GM12878 (cell line): ENCODE data around the gene ZNF668. TPM values are rescaled to one million over a fixed set of nuclear protein-coding genes. Genes with fewer than 3 reads are reported as not detected.
A peak's percentile ranks its signal among the peaks of the same experiment; 100 is the strongest.

Experiments
- ATAC-seq: fragments of 200-7000 bp; cut with Tn5 transposase; 3 replicates; pipeline ENCODE4 v1.9.1; 2020; ENCODE audit warnings: mild to moderate bottlenecking, moderate library complexity
- BruUV-seq: library from RNA; stranded (reverse); fragments of 400-500 nt; replicated peaks from 2 replicates; lab custom pipeline; 2021; lab: Mats Ljungman, UMichigan
- CTCF ChIA-PET: fragments of 300-600 bp; sonication (Branson Sonifier 250); formaldehyde crosslinking; extraction: SDS; loops from one replicate; lab custom pipeline; 2021; ENCODE audit warnings: inconsistent platforms; lab: Yijun Ruan, JAX
- POLR2A ChIA-PET: fragments of 350-600 bp; formaldehyde crosslinking; extraction: SDS; loops from one replicate; lab custom pipeline; 2021; ENCODE audit warnings: inconsistent platforms; lab: Charles Lee
- RAD21 ChIA-PET: fragments of 300-600 bp; sonication (Branson Sonifier 250); formaldehyde crosslinking; loops from one replicate; lab custom pipeline; 2023; ENCODE audit warnings: antibody characterized with exemption; ENCODE audit not compliant: unreplicated experiment; lab: Charles Lee
- SMC1A ChIA-PET: fragments of 300-600 bp; sonication (Branson Sonifier 250); formaldehyde crosslinking; loops from one replicate; lab custom pipeline; 2023; ENCODE audit not compliant: unreplicated experiment, uncharacterized antibody; lab: Charles Lee
- DNase-seq: peaks from one replicate; pipeline ENCODE4 v3.0.0-alpha.2; 2011; ENCODE audit warnings: low read depth, low spot score
- FAIRE-seq: peaks from 3 replicates; lab custom pipeline; 2011; peaks lifted over from hg19 to GRCh38; lab: Jason Lieb, UNC
- H2AFZ ChIP-seq: 2 replicates; pipeline ENCODE4 v1.6.0; 2011; ENCODE audit warnings: low read depth, low read length, control low read depth; ENCODE audit not compliant: control insufficient read depth
- H3K27ac ChIP-seq: 2 replicates; pipeline ENCODE4 v1.5.1; 2011; ENCODE audit warnings: control low read depth; ENCODE audit not compliant: control insufficient read depth, insufficient read depth
- H3K27me3 ChIP-seq, 2 experiments: replicated peaks in 1 of 2; 2 replicates each; pipeline versions ENCODE4 v1.6.0 to v1.6.1; 2011; ENCODE audit warnings: low read length in 1 of 2; ENCODE audit not compliant: control insufficient read depth in 2 of 2, insufficient read depth in 2 of 2
- H3K36me3 ChIP-seq, 2 experiments: 2 replicates each; pipeline ENCODE4 v1.5.1; 2011; ENCODE audit warnings: low read length in 1 of 2; ENCODE audit not compliant: control insufficient read depth in 2 of 2, insufficient read depth in 2 of 2
- H3K4me1 ChIP-seq: 2 replicates; pipeline ENCODE4 v1.6.1; 2011; ENCODE audit warnings: mild to moderate bottlenecking, low read length, moderate library complexity, mixed read lengths; ENCODE audit not compliant: control insufficient read depth, insufficient read depth
- H3K4me2 ChIP-seq: 2 replicates; pipeline ENCODE4 v1.6.0; 2011; ENCODE audit warnings: control low read depth; ENCODE audit not compliant: control insufficient read depth, insufficient read depth
- H3K4me3 ChIP-seq: fragments of 200-600 bp; sonication (generic); 2 replicates; pipeline ENCODE4 v1.5.1; 2016
- H3K79me2 ChIP-seq: 2 replicates; pipeline ENCODE4 v1.6.0; 2011; ENCODE audit warnings: low read length; ENCODE audit not compliant: control insufficient read depth, insufficient read depth
- H3K9ac ChIP-seq: 2 replicates; pipeline ENCODE4 v1.8.0; 2011; ENCODE audit warnings: low read length, control low read depth, mixed read lengths; ENCODE audit not compliant: control insufficient read depth, insufficient read depth
- H3K9me3 ChIP-seq: replicated peaks from 3 replicates; pipeline ENCODE4 v1.5.1; 2011; ENCODE audit warnings: mild to moderate bottlenecking, low read length; ENCODE audit not compliant: control insufficient read depth, insufficient read depth
- H4K20me1 ChIP-seq: 2 replicates; pipeline ENCODE4 v1.6.0; 2011; ENCODE audit not compliant: control insufficient read depth, insufficient read depth
- CBX5 ChIP-seq: sonication (generic); IDR thresholded peaks from 2 replicates; pipeline ENCODE4 v1.6.1; 2016; ENCODE audit warnings: low read depth, moderate library complexity, mild to moderate bottlenecking, inconsistent platforms
- CEBPB ChIP-seq, 2 experiments: fragments of 150-350 bp in 1 of 2; IDR thresholded peaks; 2 replicates each; pipeline ENCODE4 v1.6.1; 2012 to 2014; ENCODE audit warnings: low read depth in 2 of 2, low read length in 2 of 2, borderline replicate concordance in 1 of 2, inconsistent platforms in 1 of 2
- CREM ChIP-seq: IDR thresholded peaks from 2 replicates; pipeline ENCODE4 v1.6.1; 2014; ENCODE audit warnings: antibody characterized with exemption, low read depth
- EGR1 ChIP-seq, 2 experiments: IDR thresholded peaks; 1 replicate in 1 of 2; 2 replicates in 1 of 2; pipeline ENCODE4 v1.6.1; 2011 to 2012; ENCODE audit warnings: low read depth in 2 of 2, low read length in 2 of 2, borderline replicate concordance in 1 of 2, mild to moderate bottlenecking in 1 of 2, moderate library complexity in 1 of 2
- ETV6 ChIP-seq, 2 experiments: fragments of 450-650 bp in 1 of 2; IDR thresholded peaks in 1 of 2; conservative IDR thresholded peaks in 1 of 2; 2 replicates each; pipeline ENCODE4 v1.6.1; 2014; ENCODE audit warnings: antibody characterized with exemption in 1 of 2, borderline replicate concordance in 1 of 2, low read depth in 1 of 2, mild to moderate bottlenecking in 1 of 2, moderate library complexity in 1 of 2
- IKZF2 ChIP-seq, 2 experiments: fragments of 450-650 bp; IDR thresholded peaks; 2 replicates each; pipeline ENCODE4 v1.6.1; 2017; ENCODE audit warnings: mild to moderate bottlenecking in 2 of 2, moderate library complexity in 2 of 2
- IRF4 ChIP-seq: IDR thresholded peaks from 2 replicates; pipeline ENCODE4 v1.6.1; 2011; ENCODE audit warnings: low read depth, low read length
- MEF2B ChIP-seq: fragments of 450-650 bp; IDR thresholded peaks from 2 replicates; pipeline ENCODE4 v1.6.1; 2018; ENCODE audit warnings: mild to moderate bottlenecking, moderate library complexity; ENCODE audit not compliant: partially characterized antibody, poor library complexity, severe bottlenecking
- NBN ChIP-seq: fragments of 450-650 bp; IDR thresholded peaks from 2 replicates; pipeline ENCODE4 v1.6.1; 2016
- NFIC ChIP-seq: IDR thresholded peaks from 2 replicates; pipeline ENCODE4 v1.6.1; 2012; ENCODE audit warnings: low read depth, mild to moderate bottlenecking, inconsistent platforms, low read length, moderate library complexity
- PBX3 ChIP-seq: IDR thresholded peaks from 2 replicates; pipeline ENCODE4 v1.6.1; 2011; ENCODE audit warnings: mild to moderate bottlenecking, low read depth, low read length, moderate library complexity; ENCODE audit not compliant: insufficient replicate concordance
- POLR2AphosphoS5 ChIP-seq: IDR thresholded peaks from 2 replicates; pipeline ENCODE4 v1.6.1; 2011; ENCODE audit warnings: mild to moderate bottlenecking, low read length, inconsistent platforms
- RCOR1 ChIP-seq: conservative IDR thresholded peaks from 2 replicates; pipeline ENCODE4 v1.6.1; 2012; ENCODE audit warnings: low read depth, low read length, improper control_type of control experiment
- RELA ChIP-seq: fragments of 450-650 bp; IDR thresholded peaks from 2 replicates; pipeline ENCODE4 v1.8.0; 2014; ENCODE audit warnings: borderline replicate concordance; ENCODE audit not compliant: partially characterized antibody
- RUNX3 ChIP-seq: IDR thresholded peaks from 2 replicates; pipeline ENCODE4 v1.6.1; 2012; ENCODE audit warnings: low read length, inconsistent platforms
- SMAD1 ChIP-seq: fragments of 450-650 bp; IDR thresholded peaks from 2 replicates; pipeline ENCODE4 v1.6.1; 2018; ENCODE audit warnings: mild to moderate bottlenecking, low read depth; ENCODE audit not compliant: partially characterized antibody
- SREBF2 ChIP-seq: IDR thresholded peaks from 2 replicates; pipeline ENCODE4 v1.6.1; 2012; ENCODE audit warnings: mild to moderate bottlenecking, low read length
- TBL1XR1 ChIP-seq: IDR thresholded peaks from 2 replicates; pipeline ENCODE4 v1.6.1; 2012; ENCODE audit warnings: low read depth, low read length, improper control_type of control experiment
- TCF12 ChIP-seq: IDR thresholded peaks from 2 replicates; pipeline ENCODE4 v1.6.1; 2011; ENCODE audit warnings: low read depth, mild to moderate bottlenecking, low read length
- TCF7 ChIP-seq: IDR thresholded peaks from 2 replicates; pipeline ENCODE4 v1.6.1; 2014; ENCODE audit warnings: antibody characterized with exemption, borderline replicate concordance
- ZBTB40 ChIP-seq: fragments of 450-650 bp; IDR thresholded peaks from 2 replicates; pipeline ENCODE4 v1.6.1; 2016; ENCODE audit warnings: mild to moderate bottlenecking, moderate library complexity, borderline replicate concordance
- WGBS: methylation state at CpG from one replicate; pipeline ENCODE4 v1.1.6; 2016; ENCODE audit warnings: low lambda C conversion rate; ENCODE audit not compliant: insufficient replicate concordance, insufficient coverage; ENCODE audit errors: missing lambda C conversion rate; 5-methylcytosine and 5-hydroxymethylcytosine counted together
- in situ Hi-C: fragments of 300-500 bp; cut with MboI; formaldehyde crosslinking; loops from 9 replicates; pipeline ENCODE4 v1.14.3; 2018; ENCODE audit warnings: mixed read lengths
- intact Hi-C: fragments of 100-400 bp; cut with micrococcal nuclease; formaldehyde crosslinking; loops from one replicate; pipeline ENCODE4 v1.14.2; 2022; ENCODE audit not compliant: unreplicated experiment
- polyA plus RNA-seq, 11 experiments: library from polyadenylated mRNA; depleted of rRNA in 4 of 11; unstranded in 6 of 11; stranded (reverse) in 5 of 11; fragments of >200 nt; fragmentation: Nextera tagmentation in 4 of 11; fragmentation: Illumina TruSeq in 1 of 11; extraction: Ambion mirVana in 4 of 11; extraction: Trizol in 1 of 11; gene quantifications; 1 replicate in 1 of 11; 2 replicates in 10 of 11; pipeline versions ENCODE4 v1.2.1 to v1.2.3, GENCODE V29; 2011 to 2016; ENCODE audit warnings: inconsistent platforms in 2 of 11, missing spikeins in 2 of 11, low read depth in 1 of 11
- total RNA-seq, 4 experiments: library from RNA; depleted of rRNA in 3 of 4; stranded (reverse); fragments of >200 nt in 3 of 4; fragmentation: Illumina TruSeq in 1 of 4; extraction: Trizol in 1 of 4; gene quantifications; 2 replicates each; pipeline versions ENCODE4 v1.2.1 to v1.2.3, GENCODE V29; 2013 to 2021

The ZNF668 gene
- total and polyA plus RNA-seq, 10 of the 15 experiments (the other 5 are each of a cell fraction or from before 2014, with no cell fraction given) = 0.05 to 20.7 (median 10.0) TPM; not detected in 1

- RAD21 ChIA-PET = interaction anchor here (1.5 to 2.8 kb wide), 3 partner anchors 9 to 35 kb away, joined by 6 to 12 read pairs (median 6); partner anchors contain the start of gene KAT8
- TF ChIP-seq ETV6 (conservative IDR thresholded peaks at IDR 0.05 in 1 of 2, IDR thresholded peaks at IDR 0.05 in 1 of 2; ENCODE audit: borderline replicate concordance in 1 of 2, low read depth in 1 of 2) = no peak
- no peak for TF ChIP-seq CBX5
- no peak for TF ChIP-seq CEBPB (IDR thresholded peaks at IDR 0.05; ENCODE audit: borderline replicate concordance in 1 of 2, low read depth in 2 of 2, low read length in 2 of 2)
- no peak for TF ChIP-seq POLR2AphosphoS5
- TF ChIP-seq NFIC = no peak
- no peak for TF ChIP-seq MEF2B
- TF ChIP-seq RUNX3 = no peak
- no peak for TF ChIP-seq CREM
- 0 out of 4 replicates have a peak, but pooled peaks have one; percentile 9 to 22 for TF ChIP-seq IKZF2 (IDR thresholded peaks at IDR 0.05)
- TF ChIP-seq RCOR1 = no peak; the same call in 1 of the 2 replicates
- TF ChIP-seq TCF12 = 0 out of 2 replicates have a peak, but pooled peaks have one; percentile 11
- TF ChIP-seq EGR1 (IDR thresholded peaks at IDR 0.05; ENCODE audit: borderline replicate concordance in 1 of 2, low read depth in 2 of 2, low read length in 2 of 2) = no peak
- TF ChIP-seq TCF7 = no peak
- no peak for TF ChIP-seq IRF4
- TF ChIP-seq SREBF2 = no peak
- TF ChIP-seq NBN = 0 out of 2 replicates have a peak, but pooled peaks have one; percentile 9
- no peak for TF ChIP-seq SMAD1
- no peak for TF ChIP-seq TBL1XR1
- TF ChIP-seq ZBTB40 = no peak
- TF ChIP-seq PBX3 = no peak
- TF ChIP-seq RELA = no peak
These were observed 33.4 kb upstream of the ZNF668 start for GRCh38 chr16:31107465-31107867.

More at GRCh38 chr16:31107465-31107867, 33.4 kb upstream of the ZNF668 start:
- WGBS = 35% methylated on average over 6 of the region's 6 CpGs
- TSS peak; percentile 62 for BruUV-seq
- ChIA-PET CTCF (interaction anchor here (0.9 to 1.6 kb wide), 3 partner anchors 10 to 34 kb away, joined by 4 to 6 read pairs (median 5); no protein-coding TSS in a partner anchor), SMC1A (no interaction called here), POLR2A (interaction anchor here (0.6 to 3.1 kb wide), 5 partner anchors 10 to 153 kb away, joined by 3 to 13 read pairs (median 5); partner anchors contain the start of genes KAT8, ZNF646 and ZNF668)
- peak overlapping the region; percentile 91 for H2AFZ ChIP-seq
- intact Hi-C loops = loop anchor here (5.0 kb wide), 1 partner anchor 35 kb away; no protein-coding TSS in a partner anchor
- peak; percentile 68 for FAIRE-seq
- peak; percentile 79 for ATAC-seq
- peak overlapping the region; percentile 81 for H3K27ac ChIP-seq
- peak overlapping the region; percentile 77 for H3K4me2 ChIP-seq
- H3K4me3 ChIP-seq = peak overlapping the region; percentile 74
- H3K4me1 ChIP-seq = peaks cover 22% of the 10 kb centered on the region
- peaks cover 13% of the 10 kb centered on the region for H3K79me2 ChIP-seq
- peaks cover 0 to 4% of the 10 kb centered on the region in 2 experiments; a peak in 3 of 4 replicates for H3K36me3 ChIP-seq
- H3K9me3 ChIP-seq = no peaks in the 10 kb centered on the region
- DNase-seq = peak; percentile 54
- H3K27me3 ChIP-seq = no peaks in the 10 kb centered on the region
- no peaks in the 10 kb centered on the region for H4K20me1 ChIP-seq
- in situ Hi-C loops = no loop called here
- peak overlapping the region; percentile 91 for H3K9ac ChIP-seq
